Neural cell (in vitro differentiated cells): ENCODE results near the gene WNT7B.

Experiments used
- EZH2 ChIP-seq: fragments of 200-600, 300-800 bp; shearing (Covaris generic), sonication (generic); IDR thresholded peaks from 2 replicates; pipeline ENCODE4 v1.6.1; 2014; ENCODE audit warnings: antibody characterized with exemption, low read length, borderline replicate concordance, mild to moderate bottlenecking; ENCODE audit not compliant: insufficient read depth, poor library complexity, severe bottlenecking
- MXI1 ChIP-seq: fragments of 450-650 bp; conservative IDR thresholded peaks from 2 replicates; pipeline ENCODE4 v1.6.1; 2014; ENCODE audit warnings: antibody characterized with exemption, mild to moderate bottlenecking; ENCODE audit not compliant: poor library complexity, severe bottlenecking
- POLR2AphosphoS5 ChIP-seq: IDR thresholded peaks from 2 replicates; pipeline ENCODE4 v1.6.1; 2012
- RAD21 ChIP-seq: fragments of 450-650 bp; conservative IDR thresholded peaks from 2 replicates; pipeline ENCODE4 v1.6.1; 2014; ENCODE audit warnings: antibody characterized with exemption, mild to moderate bottlenecking, moderate library complexity
- REST ChIP-seq: IDR thresholded peaks from 2 replicates; pipeline ENCODE4 v1.6.1; 2012; ENCODE audit warnings: borderline replicate concordance
- TAF1 ChIP-seq: IDR thresholded peaks from 2 replicates; pipeline ENCODE4 v1.6.1; 2012; ENCODE audit warnings: low read depth
- TF ChIP-seq, protein P1 (sequence below): fragments of 450-650 bp; IDR thresholded peaks from 2 replicates; pipeline ENCODE4 v1.5.1; 2014; ENCODE audit warnings: antibody characterized with exemption, mild to moderate bottlenecking, moderate library complexity; ENCODE audit not compliant: poor library complexity, severe bottlenecking

GRCh38 chr22:45987136-45987861 lies 10.3 kb upstream of the WNT7B start:
- no peak for TF ChIP-seq MXI1
- TF ChIP-seq RAD21, result no peak
- no peak for TF ChIP-seq EZH2
- TF ChIP-seq, protein P1, sequence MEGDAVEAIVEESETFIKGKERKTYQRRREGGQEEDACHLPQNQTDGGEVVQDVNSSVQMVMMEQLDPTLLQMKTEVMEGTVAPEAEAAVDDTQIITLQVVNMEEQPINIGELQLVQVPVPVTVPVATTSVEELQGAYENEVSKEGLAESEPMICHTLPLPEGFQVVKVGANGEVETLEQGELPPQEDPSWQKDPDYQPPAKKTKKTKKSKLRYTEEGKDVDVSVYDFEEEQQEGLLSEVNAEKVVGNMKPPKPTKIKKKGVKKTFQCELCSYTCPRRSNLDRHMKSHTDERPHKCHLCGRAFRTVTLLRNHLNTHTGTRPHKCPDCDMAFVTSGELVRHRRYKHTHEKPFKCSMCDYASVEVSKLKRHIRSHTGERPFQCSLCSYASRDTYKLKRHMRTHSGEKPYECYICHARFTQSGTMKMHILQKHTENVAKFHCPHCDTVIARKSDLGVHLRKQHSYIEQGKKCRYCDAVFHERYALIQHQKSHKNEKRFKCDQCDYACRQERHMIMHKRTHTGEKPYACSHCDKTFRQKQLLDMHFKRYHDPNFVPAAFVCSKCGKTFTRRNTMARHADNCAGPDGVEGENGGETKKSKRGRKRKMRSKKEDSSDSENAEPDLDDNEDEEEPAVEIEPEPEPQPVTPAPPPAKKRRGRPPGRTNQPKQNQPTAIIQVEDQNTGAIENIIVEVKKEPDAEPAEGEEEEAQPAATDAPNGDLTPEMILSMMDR, result no peak
- TF ChIP-seq REST, result no peak
- no peak for TF ChIP-seq TAF1
- no peak for TF ChIP-seq POLR2AphosphoS5
